Body of pancreas (tissue), 4 donors: ENCODE results near the gene SMIM28.

Source experiments
- POLR2A ChIP-seq, 3 donors: fragments of 450-650 bp; IDR thresholded peaks; one replicate each; pipeline ENCODE4 v1.6.1; 2016; ENCODE audit warnings: antibody characterized with exemption in 3 of 3, mild to moderate bottlenecking in 2 of 3
- TF ChIP-seq, protein P1 (sequence below), 7 experiments: fragments of 450-650 bp in 4 of 7; fragments of 200-600 bp in 3 of 7; sonication (generic) in 3 of 7; IDR thresholded peaks; one replicate each; pipeline ENCODE4 v1.5.1; 2016 to 2019; ENCODE audit warnings: antibody characterized with exemption in 7 of 7

DNA sequence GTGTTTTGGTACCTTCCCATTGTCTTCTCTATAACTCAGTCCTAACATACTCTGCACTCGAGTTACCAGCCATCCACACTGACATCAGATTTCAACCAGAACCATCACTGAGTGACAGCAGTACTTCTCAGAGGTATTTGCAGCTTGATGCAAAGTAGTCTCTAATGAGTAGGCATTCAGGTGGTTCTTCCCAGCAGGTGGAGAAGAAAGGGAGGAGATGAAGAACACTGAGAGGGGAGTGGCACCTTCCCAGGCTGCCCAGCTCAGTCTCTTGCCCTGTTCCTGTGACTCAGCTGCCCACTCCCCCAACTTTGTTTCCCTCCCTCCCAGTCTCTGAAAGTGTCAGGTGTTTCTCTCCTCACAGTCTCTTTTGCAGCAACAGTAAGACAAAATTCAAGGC is 38.7 kb upstream of the SMIM28 start:
- TF ChIP-seq, protein P1, sequence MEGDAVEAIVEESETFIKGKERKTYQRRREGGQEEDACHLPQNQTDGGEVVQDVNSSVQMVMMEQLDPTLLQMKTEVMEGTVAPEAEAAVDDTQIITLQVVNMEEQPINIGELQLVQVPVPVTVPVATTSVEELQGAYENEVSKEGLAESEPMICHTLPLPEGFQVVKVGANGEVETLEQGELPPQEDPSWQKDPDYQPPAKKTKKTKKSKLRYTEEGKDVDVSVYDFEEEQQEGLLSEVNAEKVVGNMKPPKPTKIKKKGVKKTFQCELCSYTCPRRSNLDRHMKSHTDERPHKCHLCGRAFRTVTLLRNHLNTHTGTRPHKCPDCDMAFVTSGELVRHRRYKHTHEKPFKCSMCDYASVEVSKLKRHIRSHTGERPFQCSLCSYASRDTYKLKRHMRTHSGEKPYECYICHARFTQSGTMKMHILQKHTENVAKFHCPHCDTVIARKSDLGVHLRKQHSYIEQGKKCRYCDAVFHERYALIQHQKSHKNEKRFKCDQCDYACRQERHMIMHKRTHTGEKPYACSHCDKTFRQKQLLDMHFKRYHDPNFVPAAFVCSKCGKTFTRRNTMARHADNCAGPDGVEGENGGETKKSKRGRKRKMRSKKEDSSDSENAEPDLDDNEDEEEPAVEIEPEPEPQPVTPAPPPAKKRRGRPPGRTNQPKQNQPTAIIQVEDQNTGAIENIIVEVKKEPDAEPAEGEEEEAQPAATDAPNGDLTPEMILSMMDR (IDR thresholded peaks at IDR 0.05) = no peak
- TF ChIP-seq POLR2A (IDR thresholded peaks at IDR 0.05) = no peak
